HuH-7 (cell line): ENCODE measurements around the gene OR2V2.

Source experiments
- DNase-seq: peaks from one replicate; pipeline ENCODE4 v3.0.0; 2011; ENCODE audit warnings: low spot score

The OR2V2 gene

DNA sequence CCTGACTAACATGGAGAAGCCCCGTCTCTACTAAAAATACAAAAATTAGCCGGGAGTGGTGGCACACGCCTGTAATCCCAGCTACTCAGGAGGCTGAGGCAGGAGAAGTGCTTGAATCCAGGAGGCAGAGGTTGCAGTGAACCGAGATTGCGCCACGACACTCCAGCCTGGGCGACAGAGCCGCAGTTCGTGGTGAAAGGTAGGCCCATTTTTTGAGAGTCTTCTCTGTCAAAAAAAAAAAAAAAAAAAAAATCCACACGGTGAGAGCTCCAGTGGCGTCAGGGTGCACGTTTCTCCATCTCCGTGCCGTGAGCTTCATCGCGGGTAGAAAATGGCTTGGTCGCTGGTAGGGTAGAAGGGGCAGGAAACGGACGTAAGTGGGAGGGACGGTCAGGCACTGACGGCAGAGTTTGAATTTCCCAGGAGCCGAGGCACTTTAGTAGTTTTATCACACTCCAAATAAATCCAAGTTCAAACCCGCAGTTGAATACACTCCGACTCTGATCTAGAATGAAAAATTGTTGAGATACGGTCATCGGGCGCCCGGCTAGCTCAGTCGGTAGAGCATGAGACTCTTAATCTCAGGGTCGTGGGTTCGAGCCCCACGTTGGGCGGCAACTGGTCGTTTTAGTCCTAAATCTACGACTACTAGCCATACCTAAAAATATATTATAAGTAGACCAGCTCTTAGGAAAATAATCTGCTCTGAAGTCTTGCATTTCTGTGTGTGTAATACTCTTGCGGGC is 60.0 kb downstream of the OR2V2 start:
- no peak for DNase-seq

- DNase-seq: no peak
Measured at GRCh38 chr5:181207960-181208253, 60.5 kb downstream of the OR2V2 start.
